ENCODE results near the gene ABCA9. TPM values are rescaled to one million over a fixed set of nuclear protein-coding genes. Genes with fewer than 3 reads are reported as not detected.

ABCA9 gene
- total and polyA plus RNA-seq, 9 of the 15 experiments (the other 6 are each of a cell fraction or from before 2014, with no cell fraction given), result 0.04 TPM; not detected in 8

DNA sequence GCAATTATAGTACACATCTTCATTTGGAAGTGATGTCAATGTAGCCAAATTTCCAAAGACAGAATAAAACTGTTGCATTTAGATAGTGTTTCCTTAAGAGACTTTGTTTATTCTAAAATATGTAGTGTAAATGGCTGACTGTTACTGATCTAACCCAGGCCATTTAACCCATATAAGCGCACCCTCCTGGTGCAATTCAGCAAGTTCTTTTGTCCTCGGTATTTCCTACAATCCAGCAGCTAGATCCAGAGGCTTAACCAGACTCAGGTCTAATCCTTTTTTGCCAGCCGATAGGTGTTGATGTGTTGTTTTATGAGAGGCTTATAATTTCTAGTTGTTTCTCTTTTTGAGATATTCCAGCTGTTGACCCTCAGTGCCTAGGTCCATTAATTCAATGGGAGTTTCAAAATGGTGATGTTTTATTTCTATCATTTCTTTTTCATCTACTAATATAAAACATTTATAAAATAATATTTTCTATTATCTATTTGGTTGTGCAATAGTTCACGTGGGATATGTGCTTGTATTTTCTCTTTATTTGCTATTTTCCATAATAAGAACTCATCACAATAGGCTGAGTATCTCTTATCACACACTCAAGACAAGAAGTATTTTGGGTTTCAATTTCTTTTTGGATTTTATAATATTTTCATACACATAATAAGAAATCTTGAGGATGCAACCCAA lies 14.5 kb downstream of the ABCA9 start (continued):
- TF ChIP-seq FOSL1 (tag; conservative IDR thresholded peaks at IDR 0.05) (0 out of 2 replicates have a peak, but pooled peaks have one; percentile 23), ZNF316 (IDR thresholded peaks at IDR 0.05) (no peak), NFRKB (IDR thresholded peaks at IDR 0.05; ENCODE audit: low read depth) (0 out of 2 replicates have a peak, but pooled peaks have one; percentile 18), LCOR (CRISPR knock-in tag; IDR thresholded peaks at IDR 0.05) (no peak), CEBPB (tag; IDR thresholded peaks at IDR 0.05) (peak; percentile 79), BACH1 (tag; IDR thresholded peaks at IDR 0.05) (0 out of 2 replicates have a peak, but pooled peaks have one; percentile 26)
- TF ChIP-seq, protein P1, sequence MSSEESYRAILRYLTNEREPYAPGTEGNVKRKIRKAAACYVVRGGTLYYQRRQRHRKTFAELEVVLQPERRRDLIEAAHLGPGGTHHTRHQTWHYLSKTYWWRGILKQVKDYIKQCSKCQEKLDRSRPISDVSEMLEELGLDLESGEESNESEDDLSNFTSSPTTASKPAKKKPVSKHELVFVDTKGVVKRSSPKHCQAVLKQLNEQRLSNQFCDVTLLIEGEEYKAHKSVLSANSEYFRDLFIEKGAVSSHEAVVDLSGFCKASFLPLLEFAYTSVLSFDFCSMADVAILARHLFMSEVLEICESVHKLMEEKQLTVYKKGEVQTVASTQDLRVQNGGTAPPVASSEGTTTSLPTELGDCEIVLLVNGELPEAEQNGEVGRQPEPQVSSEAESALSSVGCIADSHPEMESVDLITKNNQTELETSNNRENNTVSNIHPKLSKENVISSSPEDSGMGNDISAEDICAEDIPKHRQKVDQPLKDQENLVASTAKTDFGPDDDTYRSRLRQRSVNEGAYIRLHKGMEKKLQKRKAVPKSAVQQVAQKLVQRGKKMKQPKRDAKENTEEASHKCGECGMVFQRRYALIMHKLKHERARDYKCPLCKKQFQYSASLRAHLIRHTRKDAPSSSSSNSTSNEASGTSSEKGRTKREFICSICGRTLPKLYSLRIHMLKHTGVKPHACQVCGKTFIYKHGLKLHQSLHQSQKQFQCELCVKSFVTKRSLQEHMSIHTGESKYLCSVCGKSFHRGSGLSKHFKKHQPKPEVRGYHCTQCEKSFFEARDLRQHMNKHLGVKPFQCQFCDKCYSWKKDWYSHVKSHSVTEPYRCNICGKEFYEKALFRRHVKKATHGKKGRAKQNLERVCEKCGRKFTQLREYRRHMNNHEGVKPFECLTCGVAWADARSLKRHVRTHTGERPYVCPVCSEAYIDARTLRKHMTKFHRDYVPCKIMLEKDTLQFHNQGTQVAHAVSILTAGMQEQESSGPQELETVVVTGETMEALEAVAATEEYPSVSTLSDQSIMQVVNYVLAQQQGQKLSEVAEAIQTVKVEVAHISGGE (CRISPR knock-in tag; IDR thresholded peaks at IDR 0.05), result no peak; a peak in 1 of 6 replicates
- TF ChIP-seq, protein P2, sequence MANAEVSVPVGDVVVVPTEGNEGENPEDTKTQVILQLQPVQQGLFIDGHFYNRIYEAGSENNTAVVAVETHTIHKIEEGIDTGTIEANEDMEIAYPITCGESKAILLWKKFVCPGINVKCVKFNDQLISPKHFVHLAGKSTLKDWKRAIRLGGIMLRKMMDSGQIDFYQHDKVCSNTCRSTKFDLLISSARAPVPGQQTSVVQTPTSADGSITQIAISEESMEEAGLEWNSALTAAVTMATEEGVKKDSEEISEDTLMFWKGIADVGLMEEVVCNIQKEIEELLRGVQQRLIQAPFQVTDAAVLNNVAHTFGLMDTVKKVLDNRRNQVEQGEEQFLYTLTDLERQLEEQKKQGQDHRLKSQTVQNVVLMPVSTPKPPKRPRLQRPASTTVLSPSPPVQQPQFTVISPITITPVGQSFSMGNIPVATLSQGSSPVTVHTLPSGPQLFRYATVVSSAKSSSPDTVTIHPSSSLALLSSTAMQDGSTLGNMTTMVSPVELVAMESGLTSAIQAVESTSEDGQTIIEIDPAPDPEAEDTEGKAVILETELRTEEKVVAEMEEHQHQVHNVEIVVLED (CRISPR knock-in tag; IDR thresholded peaks at IDR 0.05), result no peak
